Dermis blood vessel endothelial cell (primary cell): ENCODE measurements around the gene TLDC2. TPM values are rescaled to one million over a fixed set of nuclear protein-coding genes. Genes with fewer than 3 reads are reported as not detected.
"Not testable (repeated sequence)": the region's sequence is repeated elsewhere in the genome, so short reads cannot be mapped to it uniquely, and the experiment has no call there.

Experiments
- DNase-seq: peaks from one replicate; pipeline ENCODE4 v3.0.0; 2010
- total RNA-seq: library from RNA; depleted of rRNA; stranded (reverse); fragments of >200 nt; gene quantifications from 2 replicates; pipeline ENCODE4 v1.2.3, GENCODE V29; 2014

The TLDC2 gene
- under 0.01 and 0.14 TPM in 2 replicates for total RNA-seq

DNA sequence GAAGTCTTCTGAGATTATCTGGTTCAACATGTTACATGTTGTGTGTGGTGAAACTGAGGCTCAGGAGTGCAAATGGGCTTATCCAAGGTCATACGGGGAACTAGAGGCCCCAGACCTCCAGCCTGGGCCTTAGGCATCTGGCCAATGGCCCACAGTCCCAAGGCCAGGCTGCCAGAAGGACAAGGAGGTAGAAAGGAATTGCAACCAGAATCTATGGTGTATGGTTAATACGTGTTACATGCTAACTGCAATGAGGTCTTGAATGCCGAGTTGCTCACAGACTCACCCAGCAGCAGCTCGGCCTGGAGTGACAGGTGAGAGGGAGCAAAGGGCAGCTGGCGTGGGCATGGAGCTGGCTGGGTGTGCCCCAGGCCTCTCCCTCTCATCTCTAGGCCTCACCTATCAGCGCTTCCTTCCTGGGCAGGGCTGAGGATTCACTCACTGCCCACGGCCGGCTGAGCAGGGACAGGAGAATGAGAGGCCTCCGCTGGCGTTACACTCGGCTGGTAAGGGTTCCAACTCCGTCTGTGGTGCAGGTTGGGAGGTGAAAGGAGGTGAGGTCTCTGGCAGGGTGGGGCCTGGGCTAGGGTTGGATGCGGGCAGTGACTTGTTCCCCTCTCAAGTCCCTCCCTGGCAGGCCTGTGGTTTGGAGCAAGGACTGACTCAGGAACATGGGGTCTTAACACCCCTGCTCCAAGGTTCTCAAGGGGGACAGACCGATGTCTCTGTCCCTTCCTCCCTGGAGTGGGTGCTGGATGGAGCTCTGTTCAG is at the start of gene TLDC2:
Gene TLDC2, plus strand, starts transcription at position 437 of the 771 bp plus-strand sequence. Its CDS starts 37 bp downstream, at position 474.
- DNase-seq = no peak

DNA sequence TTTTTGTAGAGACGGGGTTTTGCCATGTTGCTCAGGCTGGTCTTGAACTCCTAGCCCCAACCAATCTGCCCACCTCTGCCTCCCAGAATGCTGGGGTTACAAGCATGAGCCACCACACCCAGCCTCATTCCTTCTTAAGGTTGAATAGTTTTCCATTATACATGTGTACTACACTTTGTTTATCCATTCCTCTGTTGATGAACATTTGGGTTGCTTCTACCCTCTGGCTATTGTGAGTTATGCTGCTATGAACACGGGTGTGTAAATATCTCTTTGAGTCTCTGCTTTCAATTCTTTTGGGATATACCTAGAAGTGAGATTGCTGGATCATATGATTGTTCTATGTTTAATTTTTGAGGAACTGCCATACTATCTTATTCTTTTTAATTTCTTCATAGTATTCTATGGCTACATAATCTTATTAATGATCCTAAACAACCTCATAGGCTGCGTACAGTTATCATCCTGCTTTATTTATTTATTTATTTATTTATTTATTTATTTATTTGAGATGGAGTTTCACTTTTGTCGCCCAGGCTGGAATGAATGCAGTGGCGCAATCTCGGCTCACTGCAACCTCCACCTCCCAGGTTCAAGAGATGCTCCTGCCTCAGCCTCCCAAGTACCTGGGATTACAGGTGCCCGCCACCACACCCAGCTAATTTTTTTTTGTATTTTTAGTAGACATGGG is 49.2 kb upstream of the TLDC2 start:
- DNase-seq = no peak

DNA sequence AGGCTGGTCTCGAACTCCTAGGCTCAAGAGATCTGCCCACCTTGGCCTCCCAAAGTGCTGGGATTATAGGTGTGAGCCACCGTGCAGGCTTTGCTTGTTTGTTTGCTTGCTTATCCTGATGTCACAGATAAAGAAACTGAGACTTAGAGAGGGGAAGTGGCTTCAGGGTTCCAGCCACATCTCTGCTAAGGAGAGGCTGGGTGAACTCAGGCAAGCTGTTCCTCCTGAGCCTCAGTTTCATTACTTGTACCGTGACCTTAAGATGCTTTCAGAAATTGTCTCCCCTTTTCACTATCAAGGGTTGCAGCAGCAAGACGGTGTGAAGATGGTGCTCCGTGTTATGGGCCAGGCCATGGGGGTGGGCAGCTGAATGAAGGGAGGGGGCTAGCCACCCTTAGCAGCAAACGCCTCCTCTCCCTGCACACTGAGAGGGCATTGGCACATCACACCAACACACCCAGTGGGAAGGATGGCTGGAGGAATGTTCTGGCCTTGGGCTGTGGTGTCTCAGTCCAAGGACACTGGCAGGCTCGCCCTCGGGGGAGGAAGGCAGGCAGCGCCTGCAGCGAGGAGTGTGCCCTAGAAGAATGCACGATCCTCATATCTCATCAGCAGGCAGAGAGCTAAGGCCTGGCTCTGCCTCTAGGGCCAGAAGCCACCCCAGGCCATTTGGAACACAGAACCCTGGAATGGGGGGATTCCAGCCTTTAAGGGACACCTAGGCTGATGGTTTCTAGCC is 48.2 kb upstream of the TLDC2 start:
- DNase-seq = no peak

DNA sequence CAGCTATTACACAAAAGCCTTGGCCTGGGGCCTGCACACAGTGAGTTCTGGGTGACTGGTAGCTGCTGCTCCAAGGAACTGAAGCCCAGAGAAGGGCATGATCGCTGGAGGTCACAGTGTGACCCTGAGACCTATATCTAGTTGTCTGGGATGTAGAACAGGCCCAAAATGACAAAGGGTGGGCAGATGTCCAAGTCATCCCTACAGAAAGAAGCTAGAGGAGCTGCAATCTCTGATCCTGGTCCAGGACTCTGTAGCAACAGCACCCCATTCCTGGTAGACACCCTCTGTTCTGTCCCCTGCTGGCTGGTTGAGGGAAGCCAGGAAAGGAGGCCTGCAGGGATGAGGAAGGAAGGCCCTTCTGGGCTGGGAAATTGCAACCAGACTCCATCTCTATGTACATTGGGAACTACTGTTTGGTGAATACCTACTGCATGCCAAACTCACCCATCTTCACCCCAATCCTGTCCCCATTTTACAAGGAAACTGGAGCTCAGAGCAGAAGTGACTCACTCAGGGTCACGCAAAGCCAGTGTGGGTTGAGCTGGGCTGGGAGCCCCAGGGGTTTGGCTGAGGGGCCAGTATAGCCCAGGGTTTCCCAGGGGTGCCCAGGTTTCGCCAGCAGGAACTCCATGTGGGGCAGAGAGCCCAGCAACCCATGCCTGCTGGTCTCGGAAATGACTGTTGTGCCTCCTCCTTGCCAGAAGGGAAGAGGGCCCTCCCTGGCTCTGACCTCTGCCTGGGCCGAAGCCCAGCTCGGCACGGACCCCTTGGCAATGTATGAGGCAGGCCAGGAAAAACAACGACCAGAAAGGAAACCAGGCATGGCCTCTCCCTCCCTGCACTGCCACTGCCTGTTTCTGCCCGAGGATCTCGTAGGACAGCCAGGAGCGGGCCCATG is 44.9 kb upstream of the TLDC2 start:
- peak; percentile 80 for DNase-seq

DNA sequence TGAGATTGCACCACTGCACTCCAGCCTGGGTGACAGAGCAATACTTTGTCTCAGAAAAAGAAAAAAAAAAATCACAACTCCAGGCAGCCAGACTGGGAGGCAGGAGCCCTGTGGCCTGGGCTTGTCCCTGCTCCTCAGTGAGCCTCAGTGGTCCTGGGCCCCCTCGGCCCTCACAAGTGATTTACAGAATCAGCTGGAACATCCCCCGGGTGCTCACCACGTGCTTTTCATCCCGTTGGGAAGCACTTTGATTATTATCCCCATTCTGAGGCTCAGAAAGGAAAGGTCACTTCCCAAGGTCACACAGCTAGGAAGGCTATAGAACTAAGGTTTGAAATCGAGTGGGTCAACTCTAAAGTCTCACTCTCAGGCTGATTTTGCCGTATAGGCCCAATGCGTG is 43.1 kb upstream of the TLDC2 start:
- DNase-seq = no peak

DNA sequence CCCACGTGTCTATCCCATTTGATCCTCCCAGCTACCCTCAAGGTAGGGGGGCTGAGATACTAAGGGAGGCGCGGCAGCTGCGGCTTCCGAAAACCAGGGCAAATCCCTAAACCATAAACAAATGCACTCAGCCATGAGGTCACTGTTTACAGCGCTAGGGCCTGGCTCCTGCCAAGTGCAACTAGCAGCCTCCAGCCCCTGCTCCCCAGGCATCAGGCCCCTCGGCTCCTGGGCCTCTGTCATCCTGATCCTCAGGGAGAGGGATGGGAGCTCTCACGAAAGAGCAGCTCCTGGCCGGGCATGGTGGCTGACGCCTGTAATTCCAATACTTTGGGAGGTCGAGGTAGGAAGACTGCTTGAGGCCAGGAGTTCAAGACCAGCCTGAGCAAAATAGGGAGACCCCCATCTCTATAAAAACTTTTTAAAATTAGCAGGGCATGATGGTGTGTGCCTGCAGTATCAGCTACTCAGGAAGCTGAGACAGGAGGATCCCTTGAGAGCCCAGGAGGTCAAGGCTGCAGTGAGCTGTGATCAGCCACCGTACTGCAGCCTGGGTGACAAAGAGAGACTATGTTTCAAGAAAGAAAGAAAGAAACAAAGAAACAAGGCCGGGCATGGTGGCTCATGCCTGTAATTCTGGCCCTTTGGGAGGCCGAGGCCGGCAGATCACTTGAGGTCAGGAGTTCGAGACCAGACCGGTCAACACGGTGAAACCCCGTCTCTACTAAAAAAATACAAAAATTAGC is 42.5 kb upstream of the TLDC2 start:
- DNase-seq = no peak

DNA sequence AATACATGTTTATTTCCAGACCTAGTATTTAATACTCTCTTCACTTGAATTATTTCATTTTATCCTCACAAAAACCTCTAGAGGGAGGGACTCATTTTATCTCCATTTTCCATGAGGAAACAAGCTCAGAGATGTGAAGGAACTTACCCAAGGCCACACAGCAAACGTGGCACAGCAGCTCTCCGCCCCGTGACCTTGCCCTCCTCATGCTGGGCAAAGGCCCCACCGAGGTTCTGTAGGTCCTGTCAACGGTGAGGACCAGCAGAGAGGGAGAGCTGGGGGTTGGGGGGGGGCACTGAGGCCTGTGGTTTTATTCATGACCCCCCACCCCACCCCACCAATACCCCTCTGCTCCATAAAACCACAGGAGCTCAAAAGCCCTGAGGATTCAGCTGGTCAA is 40.9 kb upstream of the TLDC2 start:
- DNase-seq = no peak

DNA sequence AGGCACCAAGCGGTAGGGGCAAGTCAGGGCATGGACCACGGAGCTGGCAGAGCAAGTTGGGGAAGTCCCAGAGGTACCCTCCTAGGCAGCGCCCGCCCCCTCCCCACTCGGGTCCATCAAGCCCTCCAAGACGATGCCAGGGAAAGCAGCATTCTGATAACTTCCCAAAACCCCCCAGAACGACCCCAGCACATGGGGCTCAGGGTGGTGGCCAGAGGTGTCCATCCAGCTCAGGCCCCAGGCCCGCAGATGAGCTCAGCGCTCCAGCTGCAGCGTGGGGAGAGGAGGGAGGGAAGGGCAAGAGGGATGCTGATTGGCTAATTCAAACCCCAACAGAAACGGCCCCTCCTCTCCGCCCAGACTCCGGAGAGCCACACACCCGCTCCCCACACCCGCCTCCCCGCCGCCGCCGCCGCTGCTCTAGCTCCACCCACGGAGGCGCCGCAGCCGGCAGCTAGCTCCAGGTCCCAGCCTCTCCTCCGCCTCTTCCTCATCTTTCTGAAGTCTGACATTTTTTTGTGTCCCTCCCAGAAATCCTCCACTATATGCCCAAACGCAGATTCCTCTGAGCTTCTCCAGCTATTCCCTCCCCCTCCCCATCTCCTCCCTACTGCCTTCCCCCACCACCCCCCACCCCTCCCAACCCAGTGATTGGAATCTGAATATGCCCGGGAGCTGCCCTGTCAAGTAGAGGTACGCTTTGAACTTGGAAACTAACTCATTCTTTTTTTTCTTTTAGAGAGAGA is 40.3 kb upstream of the TLDC2 start:
- DNase-seq = peak; percentile 95

DNA sequence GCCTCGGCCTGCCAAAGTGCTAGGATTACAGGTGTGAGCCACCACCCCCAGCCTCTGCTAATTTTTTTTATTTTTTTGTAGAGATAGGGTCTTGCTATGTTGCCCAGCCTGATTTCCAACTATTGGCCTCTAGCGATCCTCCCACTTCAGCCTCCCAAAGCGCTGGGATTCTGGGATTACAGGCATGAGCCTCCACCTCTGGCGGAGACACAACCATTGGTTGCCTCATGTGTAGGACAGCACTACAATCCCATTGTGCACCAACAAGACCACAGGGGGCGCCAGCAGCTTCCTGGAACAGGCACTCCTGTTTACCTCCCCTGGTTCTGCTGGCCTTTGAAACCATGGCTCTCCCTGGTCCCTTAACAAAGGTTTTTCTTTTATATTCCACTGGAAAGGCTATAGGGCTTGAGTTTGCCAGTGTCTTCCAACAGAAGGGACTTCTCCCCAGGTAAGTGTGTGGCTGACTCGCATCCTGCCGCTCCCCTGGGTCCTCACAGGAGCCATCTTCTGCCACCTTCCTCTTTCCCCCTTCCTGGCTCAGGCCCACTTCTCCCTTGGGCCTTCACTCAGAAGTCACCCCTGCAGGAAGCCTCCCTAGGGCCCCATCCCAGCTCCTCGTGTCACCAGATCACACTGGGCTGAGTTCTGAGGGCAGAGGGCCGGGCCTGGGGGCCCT is 39.2 kb upstream of the TLDC2 start:
- DNase-seq = peak; percentile 73

DNA sequence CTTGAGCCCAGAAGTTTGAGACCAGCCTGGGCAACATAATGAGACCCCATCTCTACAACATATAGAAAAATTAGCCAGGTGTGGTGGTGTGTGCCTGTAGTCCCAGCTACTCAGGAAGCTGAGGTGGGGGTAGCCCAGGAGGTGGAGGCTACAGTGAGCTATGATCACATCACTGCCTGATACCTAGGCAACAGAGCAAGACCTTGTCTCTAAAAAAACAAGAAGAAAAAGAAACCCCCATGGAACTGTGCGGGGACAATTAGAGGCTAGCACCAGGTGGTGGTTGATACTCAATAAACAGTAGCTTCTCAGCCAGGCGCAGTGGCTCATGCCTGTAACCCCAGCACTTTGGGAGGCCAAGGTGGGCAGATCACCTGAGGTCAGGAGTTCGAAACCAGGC is 37.6 kb upstream of the TLDC2 start:
- not testable (repeated sequence) for DNase-seq

DNA sequence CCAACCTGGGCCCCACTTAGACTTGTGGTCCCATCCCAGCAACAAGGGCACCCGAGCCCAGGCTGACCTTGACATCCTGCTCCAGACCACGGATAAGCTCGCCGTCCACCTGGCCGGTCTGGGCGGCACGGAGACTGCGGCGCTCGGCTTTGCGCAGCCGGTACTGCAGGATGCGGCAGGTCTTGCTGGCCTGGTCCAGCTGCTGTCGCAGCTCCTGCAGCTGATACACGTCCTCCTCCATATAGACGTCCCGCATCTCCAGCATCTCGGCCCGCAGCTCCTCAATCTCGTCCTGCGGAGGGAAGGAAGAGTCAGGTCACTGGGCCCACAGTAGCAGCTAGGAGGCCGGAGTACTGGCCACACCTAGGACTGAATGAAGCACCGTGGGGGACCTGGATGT is 36.8 kb upstream of the TLDC2 start:
- no peak for DNase-seq

DNA sequence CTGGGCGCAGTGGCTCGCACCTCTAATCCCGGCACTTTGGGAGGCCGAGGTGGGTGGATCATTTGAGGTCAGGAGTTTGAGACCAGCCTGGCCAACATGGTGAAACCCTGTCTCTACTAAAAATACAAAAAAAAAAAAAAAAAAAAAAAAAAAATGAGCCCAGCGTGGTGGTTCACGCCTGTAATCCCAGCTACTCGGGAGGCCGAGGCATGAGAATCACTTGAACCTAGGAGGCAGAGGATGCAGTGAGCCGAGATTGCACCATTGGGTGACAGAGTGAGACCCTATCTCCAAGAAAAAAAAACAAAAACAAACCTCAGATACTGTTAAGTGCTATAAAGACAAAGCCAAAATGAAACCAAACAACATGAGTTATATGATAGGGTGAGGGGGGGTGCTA is 34.9 kb upstream of the TLDC2 start:
- DNase-seq = not testable (repeated sequence)

DNA sequence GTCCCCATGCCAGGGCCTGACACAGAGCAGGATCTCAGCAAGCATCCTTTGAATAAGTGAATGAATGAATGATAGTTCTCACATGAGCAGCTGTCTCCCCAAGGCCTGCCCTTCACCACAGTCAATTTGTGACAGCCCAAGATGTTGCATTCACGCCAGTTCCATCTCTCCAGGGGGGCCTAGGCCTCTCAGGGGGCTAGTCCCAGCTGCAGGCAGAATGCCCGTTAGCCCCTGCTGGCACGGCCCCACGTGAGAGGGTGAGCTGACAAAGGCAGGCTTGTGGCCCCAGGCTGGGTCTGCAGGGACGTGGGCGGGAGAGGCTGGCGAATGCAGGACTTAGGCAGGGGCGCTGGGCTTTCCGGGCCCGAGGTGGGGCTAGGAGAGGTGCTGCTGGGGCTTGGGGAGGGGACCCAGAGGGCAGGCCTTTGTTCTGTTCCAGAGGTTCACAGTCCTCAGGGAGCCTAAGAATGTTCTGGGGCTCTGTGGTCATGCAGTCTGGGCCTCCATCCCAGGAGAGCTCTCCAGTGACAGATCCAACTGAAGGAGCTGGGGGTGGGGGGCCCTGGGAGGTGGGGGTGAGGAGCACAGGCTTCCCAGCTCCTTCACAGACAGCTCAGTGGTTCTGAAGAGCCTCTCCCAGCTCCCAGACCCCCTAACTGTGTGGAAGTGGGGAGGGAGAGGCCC is 30.5 kb upstream of the TLDC2 start:
- DNase-seq = no peak

DNA sequence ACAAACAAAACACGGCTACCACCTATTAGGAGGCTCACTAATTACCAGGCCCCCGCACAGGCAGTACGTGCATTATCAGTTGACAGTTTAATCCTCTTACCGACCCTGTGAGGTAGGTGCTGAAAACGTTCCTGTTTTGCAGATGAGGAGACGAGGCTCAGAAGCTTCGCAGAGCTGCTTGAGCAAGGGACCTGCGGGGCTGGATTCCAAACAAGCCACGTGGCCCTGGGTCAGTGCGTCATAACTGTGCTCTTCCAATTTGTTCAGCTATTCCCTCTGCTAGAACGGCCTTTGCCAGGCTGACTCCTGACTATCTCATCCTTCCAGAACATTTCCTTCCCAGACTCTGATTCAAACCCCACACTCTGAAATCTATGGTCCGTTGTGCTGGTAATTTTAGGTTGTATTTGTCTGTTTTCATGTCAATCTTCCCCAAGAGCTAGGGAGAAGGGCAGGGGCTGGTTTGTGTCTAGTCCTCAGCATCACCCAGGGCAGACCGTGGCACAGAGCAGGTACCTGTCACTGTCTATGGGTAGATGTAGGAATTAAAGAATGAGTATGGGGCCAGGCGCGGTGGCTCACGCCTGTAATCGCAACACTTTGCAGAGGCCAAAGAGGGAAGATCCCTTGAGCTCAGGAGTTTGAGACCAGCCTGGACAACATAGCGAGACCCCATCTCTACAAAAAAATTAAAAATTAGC is 28.8 kb upstream of the TLDC2 start:
- no peak for DNase-seq

DNA sequence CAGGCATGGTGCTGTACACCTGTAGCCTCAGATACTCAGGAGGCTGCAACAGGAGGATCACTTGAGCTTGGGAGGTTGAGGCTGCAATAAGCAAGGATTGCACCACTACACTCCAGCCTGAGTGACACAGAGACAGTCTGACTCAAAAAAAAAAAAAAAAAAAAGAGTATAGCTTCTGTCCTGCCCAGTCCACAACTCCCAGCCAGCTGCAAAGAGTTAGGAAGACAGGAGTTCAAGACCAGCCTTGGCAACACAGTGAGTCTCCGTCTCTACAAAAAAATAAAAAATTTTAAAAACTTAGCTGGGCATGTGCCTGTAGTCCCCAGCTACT is 28.3 kb upstream of the TLDC2 start:
- DNase-seq = no peak

DNA sequence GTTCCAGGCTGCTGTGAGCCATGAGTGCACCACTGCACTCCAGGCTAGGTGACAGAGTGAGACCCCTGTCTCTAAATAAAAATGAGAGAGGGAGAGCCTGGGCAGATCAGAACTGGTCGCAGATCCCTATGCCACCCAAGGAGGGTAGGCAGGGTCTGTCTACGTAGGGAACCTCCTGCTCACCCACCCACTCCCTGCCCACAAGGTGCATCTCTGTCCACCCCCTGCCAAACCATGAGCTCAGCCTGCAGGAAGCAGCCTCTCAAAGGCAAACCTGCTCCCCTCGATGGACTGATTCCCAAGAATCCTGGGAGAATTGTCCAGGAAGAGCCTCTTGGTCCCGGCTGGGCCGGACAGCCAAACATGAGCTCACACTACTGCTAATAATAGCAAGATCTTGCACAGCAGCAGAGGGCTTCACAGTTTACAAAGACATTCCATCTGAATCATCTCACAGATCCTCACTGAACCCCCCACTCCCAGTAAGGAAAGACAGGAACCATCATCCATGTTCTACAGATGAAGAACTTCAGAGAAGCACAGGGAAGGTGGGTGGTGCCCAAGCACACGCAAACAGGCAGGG is 27.8 kb upstream of the TLDC2 start:
- peak; percentile 82 for DNase-seq

DNA sequence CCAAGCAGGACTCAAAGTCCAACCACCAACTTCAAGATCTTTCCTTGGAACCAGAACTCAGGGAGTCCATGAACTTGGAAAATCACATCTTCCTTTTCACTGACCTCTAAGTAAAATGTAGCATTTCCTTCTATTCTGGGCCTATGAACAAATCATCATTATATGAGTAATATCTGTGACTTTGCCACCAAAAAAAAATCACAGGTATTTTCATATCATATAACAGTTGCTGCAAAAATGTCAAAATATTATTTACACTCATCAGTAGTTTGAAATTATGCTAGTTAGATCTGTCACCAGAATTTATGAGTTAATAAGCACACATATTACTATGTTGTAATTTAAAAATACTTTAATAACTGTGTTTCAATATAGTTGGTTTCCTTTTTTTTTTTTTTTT is 27.3 kb upstream of the TLDC2 start:
- no peak for DNase-seq

DNA sequence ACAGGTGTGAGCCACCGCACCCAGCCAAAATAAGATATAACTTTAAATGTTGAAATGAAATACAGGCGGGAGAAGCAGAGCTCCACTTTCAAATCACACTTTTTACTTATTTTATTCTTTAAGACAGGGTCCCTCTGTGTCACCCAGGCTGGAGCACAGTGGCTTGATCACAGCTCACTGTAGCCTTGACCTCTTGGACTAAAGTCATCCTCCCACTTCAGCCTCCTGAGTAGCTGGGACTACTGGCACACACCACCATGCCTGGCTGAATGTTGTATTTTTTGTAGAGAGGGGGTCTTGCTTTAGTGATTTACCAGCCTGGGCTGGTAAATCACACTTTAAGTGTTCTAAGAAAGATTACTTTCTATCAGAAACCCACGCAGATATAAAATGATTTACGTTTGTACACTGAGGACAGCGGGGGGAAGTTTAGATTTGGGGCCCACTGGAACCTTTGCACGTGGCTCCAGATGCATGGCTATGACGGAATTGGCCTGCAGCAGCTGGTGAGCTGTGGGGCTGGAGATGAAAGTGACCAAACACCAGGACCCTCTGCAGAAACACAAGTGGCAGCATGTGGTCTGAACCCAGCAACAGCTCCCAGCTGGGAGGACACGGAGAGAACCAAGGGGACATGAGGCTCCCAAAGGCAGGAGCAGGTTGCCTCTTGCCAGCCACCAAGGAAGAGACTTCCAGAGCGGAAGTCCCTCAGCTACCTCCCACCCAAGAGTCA is 26.4 kb upstream of the TLDC2 start:
- DNase-seq = no peak
